HepG2 (cell line): ENCODE data around the gene MYO3B. TPM values are rescaled to one million over a fixed set of nuclear protein-coding genes. Genes with fewer than 3 reads are reported as not detected.

Experiments
- ATAC-seq: fragments of 200-7000 bp; cut with Tn5 transposase; 3 replicates; pipeline ENCODE4 v1.9.1; 2020; ENCODE audit warnings: mild to moderate bottlenecking, moderate library complexity
- BruUV-seq: library from RNA; stranded (reverse); fragments of 400-500 nt; replicated peaks from 2 replicates; lab custom pipeline; 2021; lab: Mats Ljungman, UMichigan
- CTCF ChIA-PET: fragments of 300-600 bp; formaldehyde crosslinking; extraction: SDS; loops from one replicate; lab custom pipeline; 2021; ENCODE audit warnings: low total read pairs, inconsistent platforms, low intra/inter-chr PET ratio; lab: Yijun Ruan, JAX
- POLR2A ChIA-PET: fragments of 350-600 bp; sonication (Branson Sonifier 250); formaldehyde crosslinking; loops from one replicate; lab custom pipeline; 2020; ENCODE audit warnings: antibody characterized with exemption, inconsistent platforms; lab: Yijun Ruan, JAX
- DNase-seq: peaks from one replicate; pipeline ENCODE4 v3.0.0-alpha.2; 2015; ENCODE audit warnings: low spot score
- FAIRE-seq: peaks from 3 replicates; lab custom pipeline; 2011; peaks lifted over from hg19 to GRCh38; lab: Jason Lieb, UNC
- H2AFZ ChIP-seq: one replicate; pipeline ENCODE4 v1.6.1; 2011; ENCODE audit warnings: low read length, inconsistent platforms
- H3K27ac ChIP-seq: fragments of 300-600 bp; 3 replicates; pipeline ENCODE4 v1.8.0; 2011; ENCODE audit warnings: mixed run types, mild to moderate bottlenecking, mixed read lengths, low read length, inconsistent platforms; ENCODE audit not compliant: insufficient read depth; ENCODE audit errors: extremely low read length
- H3K27me3 ChIP-seq, 2 experiments: fragments of 200-600 bp in 1 of 2; 2 replicates in 1 of 2; 3 replicates in 1 of 2; pipeline versions ENCODE4 v1.6.0 to v1.8.0; 2011; ENCODE audit warnings: low read length in 2 of 2, mild to moderate bottlenecking in 2 of 2, moderate library complexity in 2 of 2, inconsistent platforms in 1 of 2; ENCODE audit not compliant: insufficient read depth in 2 of 2, control insufficient read depth in 1 of 2
- H3K36me3 ChIP-seq, 2 experiments: fragments of 200-600 bp in 1 of 2; replicated peaks in 1 of 2; 2 replicates in 1 of 2; 3 replicates in 1 of 2; pipeline versions ENCODE4 v1.5.1 to v1.8.0; 2011; ENCODE audit warnings: low read length in 2 of 2, inconsistent platforms in 1 of 2; ENCODE audit not compliant: insufficient read depth in 2 of 2, control insufficient read depth in 1 of 2
- H3K4me1 ChIP-seq: 2 replicates; pipeline ENCODE4 v1.5.1; 2012; ENCODE audit warnings: low read length, inconsistent platforms; ENCODE audit not compliant: insufficient read depth
- H3K4me2 ChIP-seq: 2 replicates; pipeline ENCODE4 v1.6.0; 2011; ENCODE audit warnings: low read depth, low read length, inconsistent platforms
- H3K4me3 ChIP-seq, 3 experiments: fragments of 200-600 bp in 1 of 3; sonication (generic), shearing (Covaris generic) in 1 of 3; replicated peaks in 1 of 3; 2 replicates each; pipeline ENCODE4 v1.5.1; 2011 to 2016; ENCODE audit warnings: low read length in 3 of 3, inconsistent platforms in 2 of 3, low read depth in 2 of 3, mild to moderate bottlenecking in 2 of 3, control low read depth in 1 of 3, mixed read lengths in 1 of 3; ENCODE audit not compliant: insufficient read depth in 1 of 3
- H3K79me2 ChIP-seq: one replicate; pipeline ENCODE4 v1.6.1; 2011; ENCODE audit warnings: low read length, inconsistent platforms; ENCODE audit not compliant: insufficient read depth
- H3K9ac ChIP-seq: 2 replicates; pipeline ENCODE4 v1.6.0; 2011; ENCODE audit warnings: mild to moderate bottlenecking, low read depth, low read length, inconsistent platforms; ENCODE audit not compliant: insufficient read depth
- H3K9me3 ChIP-seq: 2 replicates; pipeline ENCODE4 v1.5.1; 2012; ENCODE audit warnings: mild to moderate bottlenecking, low read length
- H4K20me1 ChIP-seq: 2 replicates; pipeline ENCODE4 v1.6.0; 2011; ENCODE audit warnings: inconsistent platforms, mild to moderate bottlenecking, low read length, moderate library complexity; ENCODE audit not compliant: insufficient read depth
- BCLAF1 ChIP-seq: fragments of 450-650 bp; IDR thresholded peaks from 2 replicates; pipeline ENCODE4 v1.6.1; 2017; ENCODE audit warnings: mild to moderate bottlenecking
- PHF21A ChIP-seq: sonication (generic); formaldehyde crosslinking; IDR thresholded peaks from 2 replicates; pipeline ENCODE4 v1.5.0; 2020; ENCODE audit warnings: mild to moderate bottlenecking, missing genetic modification reagents
- PLSCR1 ChIP-seq: sonication (generic); formaldehyde crosslinking; IDR thresholded peaks from 2 replicates; pipeline ENCODE4 v1.5.0; 2020; ENCODE audit warnings: missing genetic modification reagents, mild to moderate bottlenecking, borderline replicate concordance
- RAD51 ChIP-seq: fragments of 450-650 bp; IDR thresholded peaks from 2 replicates; pipeline ENCODE4 v1.6.1; 2016; ENCODE audit warnings: borderline replicate concordance
- SMYD3 ChIP-seq: sonication (generic); formaldehyde crosslinking; IDR thresholded peaks from 2 replicates; pipeline ENCODE4 v1.8.1; 2023; ENCODE audit warnings: mild to moderate bottlenecking, missing genetic modification reagents
- ZBTB34 ChIP-seq: sonication (generic); formaldehyde crosslinking; IDR thresholded peaks from 2 replicates; pipeline ENCODE4 v1.8.0; 2022; ENCODE audit warnings: mild to moderate bottlenecking, missing genetic modification reagents
- ZHX2 ChIP-seq, 2 experiments: sonication (generic) in 1 of 2; formaldehyde crosslinking in 1 of 2; IDR thresholded peaks; 2 replicates each; pipeline versions ENCODE4 v1.6.1 to v1.9.0; 2014 to 2022; ENCODE audit warnings: antibody characterized with exemption in 1 of 2, borderline replicate concordance in 1 of 2, inconsistent platforms in 1 of 2, low read depth in 1 of 2, missing genetic modification reagents in 1 of 2
- ZNF326 ChIP-seq: sonication (generic); formaldehyde crosslinking; IDR thresholded peaks from 2 replicates; pipeline ENCODE4 v1.4.0; 2020; ENCODE audit warnings: missing genetic modification reagents, borderline replicate concordance
- ZNF724P ChIP-seq: sonication (generic); formaldehyde crosslinking; IDR thresholded peaks from 2 replicates; pipeline ENCODE4 v1.8.0; 2022; ENCODE audit warnings: missing genetic modification reagents, borderline replicate concordance
- ZSCAN9 ChIP-seq: IDR thresholded peaks from 2 replicates; pipeline ENCODE4 v1.6.1; 2016; ENCODE audit warnings: borderline replicate concordance
- WGBS: methylation state at CpG from one replicate; pipeline ENCODE4 v1.1.6; 2017; ENCODE audit warnings: low lambda C conversion rate; 5-methylcytosine and 5-hydroxymethylcytosine counted together
- in situ Hi-C: cut with HindIII; loops from 2 replicates; pipeline ENCODE4 v1.10.0; 2017; ENCODE audit warnings: low pct_unique_long_range_greater_than_20kb; ENCODE audit not compliant: extremely low pct_ligation_motif_present
- intact Hi-C: fragments of 100-400 bp; cut with micrococcal nuclease; formaldehyde crosslinking; loops from one replicate; pipeline ENCODE4 v1.10.0; 2022; ENCODE audit not compliant: unreplicated experiment
- polyA plus RNA-seq, 8 experiments: library from polyadenylated mRNA; depleted of rRNA in 3 of 8; stranded (reverse) in 7 of 8; unstranded in 1 of 8; fragments of >200 nt; fragmentation: Illumina TruSeq in 4 of 8; extraction: Trizol in 4 of 8; gene quantifications; 2 replicates each; pipeline versions ENCODE4 v1.2.1 to v1.2.3, GENCODE V29; 2011 to 2016; ENCODE audit warnings: low read depth in 4 of 8, missing spikeins in 1 of 8, mixed read lengths in 1 of 8; ENCODE audit not compliant: insufficient read depth in 1 of 8
- total RNA-seq, 5 experiments: library from RNA; depleted of rRNA; stranded (reverse); fragments of >200 nt; fragmentation: Illumina TruSeq; extraction: Trizol; gene quantifications; 2 replicates each; pipeline ENCODE4 v1.2.3, GENCODE V29; 2016; ENCODE audit warnings: low read depth in 1 of 5

MYO3B gene
- total and polyA plus RNA-seq, 2 of the 13 experiments (the other 11 are each of a cell fraction or from before 2014, with no cell fraction given) = 0.01 TPM; not detected in 1

- Histone ChIP-seq H3K4me3 (no peak overlapping the region), H4K20me1 (no peaks in the 10 kb centered on the region), H3K36me3 (no peaks in the 10 kb centered on the region), H3K4me1 (no peaks in the 10 kb centered on the region), H3K9me3 (no peaks in the 10 kb centered on the region), H2AFZ (no peak overlapping the region), H3K27ac (no peak overlapping the region), H3K79me2 (no peaks in the 10 kb centered on the region), H3K4me2 (no peak overlapping the region), H3K9ac (no peak overlapping the region), H3K27me3 (peaks cover 2 to 15% of the 10 kb centered on the region in 2 experiments; a peak in 3 of 5 replicates)
- ATAC-seq (no peak), FAIRE-seq (no peak), DNase-seq (no peak)
- 15% methylated on average over 2 of the region's 2 CpGs for WGBS
- intact Hi-C loops (no loop called here), in situ Hi-C loops (no loop called here)
- ChIA-PET POLR2A (no interaction called here), CTCF (no interaction called here)
- BruUV-seq = no TSS peak
- TF ChIP-seq PHF21A (CRISPR knock-in tag) (no peak), ZNF724P (CRISPR knock-in tag) (no peak), PLSCR1 (no peak), BCLAF1 (no peak), ZNF326 (CRISPR knock-in tag) (no peak), SMYD3 (no peak), ZBTB34 (no peak), RAD51 (no peak), ZHX2 (IDR thresholded peaks at IDR 0.05; ENCODE audit: low read depth) (no peak), ZHX2 (CRISPR knock-in tag; IDR thresholded peaks at IDR 0.05; ENCODE audit: borderline replicate concordance) (no peak), ZSCAN9 (CRISPR knock-in tag) (no peak)
These were observed 35.7 kb downstream of the MYO3B start for GRCh38 chr2:170213651-170214050.
